Neural cell (in vitro differentiated cells): ENCODE results near the gene NRCAM.

ENCODE experiments used
- EP300 ChIP-seq: fragments of 450-650 bp; conservative IDR thresholded peaks from 2 replicates; pipeline ENCODE4 v1.6.1; 2014; ENCODE audit warnings: antibody characterized with exemption, mild to moderate bottlenecking, moderate library complexity; ENCODE audit not compliant: poor library complexity, severe bottlenecking
- EZH2 ChIP-seq: fragments of 200-600, 300-800 bp; shearing (Covaris generic), sonication (generic); IDR thresholded peaks from 2 replicates; pipeline ENCODE4 v1.6.1; 2014; ENCODE audit warnings: antibody characterized with exemption, low read length, borderline replicate concordance, mild to moderate bottlenecking; ENCODE audit not compliant: insufficient read depth, poor library complexity, severe bottlenecking
- POLR2AphosphoS5 ChIP-seq: IDR thresholded peaks from 2 replicates; pipeline ENCODE4 v1.6.1; 2012
- SMC3 ChIP-seq: fragments of 450-650 bp; conservative IDR thresholded peaks from 2 replicates; pipeline ENCODE4 v1.6.1; 2014; ENCODE audit warnings: antibody characterized with exemption, mild to moderate bottlenecking, moderate library complexity; ENCODE audit not compliant: poor library complexity
- TAF1 ChIP-seq: IDR thresholded peaks from 2 replicates; pipeline ENCODE4 v1.6.1; 2012; ENCODE audit warnings: low read depth
- TF ChIP-seq, protein P1 (sequence below): fragments of 450-650 bp; IDR thresholded peaks from 2 replicates; pipeline ENCODE4 v1.5.1; 2014; ENCODE audit warnings: antibody characterized with exemption, mild to moderate bottlenecking, moderate library complexity; ENCODE audit not compliant: poor library complexity, severe bottlenecking

DNA sequence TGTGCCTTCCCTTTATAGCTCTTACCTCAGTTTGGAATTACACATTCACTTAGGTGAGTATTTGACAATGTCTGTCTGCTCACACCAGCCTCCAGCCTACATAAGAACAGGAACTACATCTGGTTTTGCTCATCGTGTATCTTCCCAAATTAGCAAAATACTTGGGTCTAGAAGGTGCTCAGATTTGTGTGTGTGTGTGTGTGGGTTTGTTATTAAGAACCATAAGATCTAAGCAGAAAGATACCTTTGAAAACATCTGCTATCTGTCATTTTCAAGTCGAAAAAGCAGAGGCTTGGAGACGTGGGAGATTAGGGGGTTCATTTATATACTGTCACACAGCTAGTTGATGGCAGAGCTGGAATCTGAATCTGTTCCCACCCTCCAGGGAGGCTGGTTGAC is 311.3 kb downstream of the NRCAM start:
- TF ChIP-seq, protein P1, sequence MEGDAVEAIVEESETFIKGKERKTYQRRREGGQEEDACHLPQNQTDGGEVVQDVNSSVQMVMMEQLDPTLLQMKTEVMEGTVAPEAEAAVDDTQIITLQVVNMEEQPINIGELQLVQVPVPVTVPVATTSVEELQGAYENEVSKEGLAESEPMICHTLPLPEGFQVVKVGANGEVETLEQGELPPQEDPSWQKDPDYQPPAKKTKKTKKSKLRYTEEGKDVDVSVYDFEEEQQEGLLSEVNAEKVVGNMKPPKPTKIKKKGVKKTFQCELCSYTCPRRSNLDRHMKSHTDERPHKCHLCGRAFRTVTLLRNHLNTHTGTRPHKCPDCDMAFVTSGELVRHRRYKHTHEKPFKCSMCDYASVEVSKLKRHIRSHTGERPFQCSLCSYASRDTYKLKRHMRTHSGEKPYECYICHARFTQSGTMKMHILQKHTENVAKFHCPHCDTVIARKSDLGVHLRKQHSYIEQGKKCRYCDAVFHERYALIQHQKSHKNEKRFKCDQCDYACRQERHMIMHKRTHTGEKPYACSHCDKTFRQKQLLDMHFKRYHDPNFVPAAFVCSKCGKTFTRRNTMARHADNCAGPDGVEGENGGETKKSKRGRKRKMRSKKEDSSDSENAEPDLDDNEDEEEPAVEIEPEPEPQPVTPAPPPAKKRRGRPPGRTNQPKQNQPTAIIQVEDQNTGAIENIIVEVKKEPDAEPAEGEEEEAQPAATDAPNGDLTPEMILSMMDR = no peak
- TF ChIP-seq EP300 (no peak), POLR2AphosphoS5 (no peak), EZH2 (no peak), SMC3 (no peak), TAF1 (no peak)
